ENCODE results near the gene GPD2.

Gene GPD2

GRCh38 chr2:156394033-156394741 is 42.0 kb upstream of the GPD2 start:
- Histone ChIP-seq H3K27ac (ENCODE audit: extremely low read depth, low read depth, low read length) (no peak overlapping the region), H3K9me3 (ENCODE audit: control insufficient read depth, insufficient read depth, low read depth, low read length) (no peaks in the 10 kb centered on the region), H3K4me3 (ENCODE audit: low read depth, low read length) (peak overlapping the region; percentile 9), H3K4me1 (ENCODE audit: control insufficient read depth, insufficient read depth, low read length) (no peaks in the 10 kb centered on the region), H3K36me3 (ENCODE audit: control insufficient read depth in 2 of 2, insufficient read depth in 1 of 2, low read length in 2 of 2) (no peaks in the 10 kb centered on the region)
- POLR2A ChIA-PET, result interaction anchor here (0.5 to 0.7 kb wide), 3 partner anchors 15 to 265 kb away, joined by 3 to 8 read pairs (median 4); no protein-coding TSS in a partner anchor
- CTCF ChIA-PET, result no interaction called here
- TF ChIP-seq ZNF585B (tag by site-specific recombination; IDR thresholded peaks at IDR 0.05), result no peak
- no peak for TF ChIP-seq ZNF341 (tag by site-specific recombination; IDR thresholded peaks at IDR 0.05; ENCODE audit: low read depth)
- TF ChIP-seq ZNF16 (tag by site-specific recombination; IDR thresholded peaks at IDR 0.05; ENCODE audit: low read depth), result no peak
- TF ChIP-seq KLF9 (tag by site-specific recombination; IDR thresholded peaks at IDR 0.05; ENCODE audit: low read depth), result no peak
- TF ChIP-seq ZNF473 (tag by site-specific recombination; IDR thresholded peaks at IDR 0.05), result no peak
- TF ChIP-seq SCRT2 (tag by site-specific recombination; IDR thresholded peaks at IDR 0.05), result no peak
- TF ChIP-seq ZNF335 (tag by site-specific recombination; conservative IDR thresholded peaks at IDR 0.05), result peak; percentile 60
- no peak for TF ChIP-seq TCF7L2 (IDR thresholded peaks at IDR 0.05; ENCODE audit: borderline replicate concordance, low read depth, low read length)
- no peak for TF ChIP-seq ZNF449 (tag by site-specific recombination; IDR thresholded peaks at IDR 0.05)
- no peak for TF ChIP-seq ZNF785 (tag by site-specific recombination; IDR thresholded peaks at IDR 0.05)
- no peak for TF ChIP-seq ZSCAN4 (tag by site-specific recombination; IDR thresholded peaks at IDR 0.05)
- TF ChIP-seq KLF10 (tag by site-specific recombination; IDR thresholded peaks at IDR 0.05), result no peak
- no peak for TF ChIP-seq ZNF704 (tag by site-specific recombination; IDR thresholded peaks at IDR 0.05)
- no peak for TF ChIP-seq REPIN1 (tag by site-specific recombination; IDR thresholded peaks at IDR 0.05; ENCODE audit: low read depth)
- no peak for TF ChIP-seq FEZF1 (tag by site-specific recombination; IDR thresholded peaks at IDR 0.05)
- TF ChIP-seq SP3 (tag by site-specific recombination; IDR thresholded peaks at IDR 0.05), result 0 out of 2 replicates have a peak, but pooled peaks have one; percentile 12
- TF ChIP-seq ZNF776 (tag by site-specific recombination; IDR thresholded peaks at IDR 0.05; ENCODE audit: borderline replicate concordance), result no peak
- TF ChIP-seq SP2 (tag by site-specific recombination; IDR thresholded peaks at IDR 0.05), result no peak
- TF ChIP-seq ZNF677 (tag by site-specific recombination; IDR thresholded peaks at IDR 0.05), result no peak
- no peak for TF ChIP-seq ZBTB11 (tag by site-specific recombination; conservative IDR thresholded peaks at IDR 0.05; ENCODE audit: low read depth)
- TF ChIP-seq ZNF248 (tag by site-specific recombination; IDR thresholded peaks at IDR 0.05), result no peak
- 0 out of 2 replicates have a peak, but pooled peaks have one; percentile 27 for TF ChIP-seq ZNF362 (tag by site-specific recombination; IDR thresholded peaks at IDR 0.05)
- TF ChIP-seq MZF1 (tag by site-specific recombination; IDR thresholded peaks at IDR 0.05; ENCODE audit: borderline replicate concordance), result no peak
- no peak for TF ChIP-seq ZNF10 (tag by site-specific recombination; IDR thresholded peaks at IDR 0.05)
- TF ChIP-seq ZNF354C (tag by site-specific recombination; IDR thresholded peaks at IDR 0.05; ENCODE audit: borderline replicate concordance, low read depth), result no peak
- TF ChIP-seq ZNF488 (tag by site-specific recombination; IDR thresholded peaks at IDR 0.05), result no peak
- TF ChIP-seq ZSCAN30 (tag by site-specific recombination; IDR thresholded peaks at IDR 0.05), result no peak
